SK-N-MC (cell line): ENCODE data around the gene CPNE9.

Source experiments
- EZH2 ChIP-seq: fragments of 200-600 bp; sonication (generic); IDR thresholded peaks from one replicate; pipeline ENCODE4 v1.6.1; 2017; ENCODE audit warnings: antibody characterized with exemption
- POLR2AphosphoS5 ChIP-seq: IDR thresholded peaks from 2 replicates; pipeline ENCODE4 v1.6.1; 2012; ENCODE audit warnings: mild to moderate bottlenecking, low read depth, low read length, borderline replicate concordance

GRCh38 chr3:9768141-9768775 lies 64.6 kb downstream of the CPNE9 start:
- no peak for TF ChIP-seq EZH2
- no peak for TF ChIP-seq POLR2AphosphoS5
